AG04449 (cell line): ENCODE data around the gene TRIO.

Experiments used
- CTCF ChIA-PET: fragments of 350-600 bp; formaldehyde crosslinking; extraction: SDS; loops from one replicate; lab custom pipeline; 2021; ENCODE audit warnings: antibody characterized with exemption; lab: Yijun Ruan, JAX
- POLR2A ChIA-PET: fragments of 400-600, 350-600 bp; formaldehyde crosslinking; extraction: SDS; loops from one replicate; lab custom pipeline; 2020; ENCODE audit warnings: antibody characterized with exemption, inconsistent platforms; lab: Yijun Ruan, JAX
- DNase-seq: peaks from one replicate; pipeline ENCODE4 v3.0.0-alpha.2; 2010; ENCODE audit warnings: low read depth, low spot score
- H3K4me3 ChIP-seq: 2 replicates; pipeline ENCODE4 v1.5.1; 2011; ENCODE audit warnings: low read depth, mild to moderate bottlenecking, control low read depth, low read length
- CTCF ChIP-seq: IDR thresholded peaks from one replicate; pipeline ENCODE4 v1.5.1; 2011; ENCODE audit warnings: mild to moderate bottlenecking, moderate library complexity, low read length, control low read depth, inconsistent platforms; ENCODE audit not compliant: insufficient read depth; ENCODE audit errors: missing control alignments

TRIO gene

GRCh38 chr5:14249258-14250082 is 106.3 kb downstream of the TRIO start:
- no peak for TF ChIP-seq CTCF
- POLR2A ChIA-PET, result interaction anchor here (0.6 to 1.2 kb wide), 2 partner anchors 19 to 194 kb away, joined by 3 read pairs; no protein-coding TSS in a partner anchor
- no peak overlapping the region for H3K4me3 ChIP-seq
- CTCF ChIA-PET, result interaction anchor here (0.8 to 2.9 kb wide), 4 partner anchors 9 to 103 kb away, joined by 4 to 13 read pairs (median 6); no protein-coding TSS in a partner anchor
- no peak for DNase-seq

- no peak for TF ChIP-seq CTCF
Measured at GRCh38 chr5:14250084-14250695, 107.0 kb downstream of the TRIO start.

GRCh38 chr5:14250748-14251701 is 107.9 kb downstream of the TRIO start:
- DNase-seq, result no peak
- POLR2A ChIA-PET, result interaction anchor here (1.2 kb wide), 1 partner anchor 17 kb away, joined by 3 read pairs; no protein-coding TSS in a partner anchor

More at GRCh38 chr5:14250084-14250695, 107.0 kb downstream of the TRIO start:
- CTCF ChIA-PET, result interaction anchor here (1.5 to 2.9 kb wide), 2 partner anchors 19 to 20 kb away, joined by 4 to 13 read pairs; no protein-coding TSS in a partner anchor
- no peak overlapping the region for H3K4me3 ChIP-seq
- POLR2A ChIA-PET, result interaction anchor here (1.2 kb wide), 1 partner anchor 18 kb away, joined by 3 read pairs; no protein-coding TSS in a partner anchor
- no peak for DNase-seq

GRCh38 chr5:14251733-14252132 is 108.6 kb downstream of the TRIO start:
- DNase-seq, result no peak
- CTCF ChIA-PET, result interaction anchor here (1.1 kb wide), 1 partner anchor 11 kb away, joined by 4 read pairs; no protein-coding TSS in a partner anchor
- no peak overlapping the region for H3K4me3 ChIP-seq
- TF ChIP-seq CTCF, result no peak
- POLR2A ChIA-PET, result no interaction called here

More at GRCh38 chr5:14250748-14251701, 107.9 kb downstream of the TRIO start:
- no peak overlapping the region for H3K4me3 ChIP-seq
- CTCF ChIA-PET, result no interaction called here
- TF ChIP-seq CTCF, result no peak

DNA sequence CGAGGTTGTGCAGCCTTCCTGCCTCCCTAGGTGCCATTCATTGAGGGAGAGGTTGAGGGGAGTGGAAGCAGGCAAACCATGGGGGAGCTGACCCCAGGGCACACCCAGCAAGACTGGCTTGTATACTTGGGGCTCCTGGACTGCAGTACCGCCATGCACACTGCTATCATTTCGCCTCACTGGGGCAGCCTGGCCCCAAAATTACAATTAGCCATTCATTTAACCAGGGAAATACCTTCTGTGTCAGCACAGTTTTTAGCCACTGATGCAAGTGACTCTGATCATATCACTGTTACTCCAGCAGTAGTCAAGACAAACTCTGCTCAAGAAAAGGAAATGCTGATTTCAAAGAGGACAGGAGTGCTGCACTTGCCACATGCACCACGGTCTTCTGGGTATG is 109.7 kb downstream of the TRIO start:
- DNase-seq, result no peak
- no peak for TF ChIP-seq CTCF
- ChIA-PET CTCF (interaction anchor here (1.1 kb wide), 1 partner anchor 13 kb away, joined by 4 read pairs; no protein-coding TSS in a partner anchor), POLR2A (no interaction called here)
- H3K4me3 ChIP-seq, result no peak overlapping the region
